ENCODE results near the gene TM7SF2.

- TF ChIP-seq, protein P1, sequence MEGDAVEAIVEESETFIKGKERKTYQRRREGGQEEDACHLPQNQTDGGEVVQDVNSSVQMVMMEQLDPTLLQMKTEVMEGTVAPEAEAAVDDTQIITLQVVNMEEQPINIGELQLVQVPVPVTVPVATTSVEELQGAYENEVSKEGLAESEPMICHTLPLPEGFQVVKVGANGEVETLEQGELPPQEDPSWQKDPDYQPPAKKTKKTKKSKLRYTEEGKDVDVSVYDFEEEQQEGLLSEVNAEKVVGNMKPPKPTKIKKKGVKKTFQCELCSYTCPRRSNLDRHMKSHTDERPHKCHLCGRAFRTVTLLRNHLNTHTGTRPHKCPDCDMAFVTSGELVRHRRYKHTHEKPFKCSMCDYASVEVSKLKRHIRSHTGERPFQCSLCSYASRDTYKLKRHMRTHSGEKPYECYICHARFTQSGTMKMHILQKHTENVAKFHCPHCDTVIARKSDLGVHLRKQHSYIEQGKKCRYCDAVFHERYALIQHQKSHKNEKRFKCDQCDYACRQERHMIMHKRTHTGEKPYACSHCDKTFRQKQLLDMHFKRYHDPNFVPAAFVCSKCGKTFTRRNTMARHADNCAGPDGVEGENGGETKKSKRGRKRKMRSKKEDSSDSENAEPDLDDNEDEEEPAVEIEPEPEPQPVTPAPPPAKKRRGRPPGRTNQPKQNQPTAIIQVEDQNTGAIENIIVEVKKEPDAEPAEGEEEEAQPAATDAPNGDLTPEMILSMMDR (conservative IDR thresholded peaks at IDR 0.05; ENCODE audit: low read length), result no peak
- TF ChIP-seq EZH2phosphoT487 (IDR thresholded peaks at IDR 0.05; ENCODE audit: borderline replicate concordance), result no peak
Measured at GRCh38 chr11:65119670-65119995, 8.0 kb downstream of the TM7SF2 start.
